ENCODE measurements around the gene IL12A.

IL12A gene

GRCh38 chr3:159991591-159991990 is 3.0 kb downstream of the IL12A start:
- no peak for DNase-seq

GRCh38 chr3:159992589-159992988 is 4.0 kb downstream of the IL12A start:
- DNase-seq: no peak

GRCh38 chr3:159994182-159994581 is 5.5 kb downstream of the IL12A start:
- DNase-seq: no peak

- no peak for DNase-seq
Observed at GRCh38 chr3:159995091-159995490, 6.5 kb downstream of the IL12A start.

- DNase-seq: no peak
Observed at GRCh38 chr3:159996018-159996417, 7.4 kb downstream of the IL12A start.

DNA sequence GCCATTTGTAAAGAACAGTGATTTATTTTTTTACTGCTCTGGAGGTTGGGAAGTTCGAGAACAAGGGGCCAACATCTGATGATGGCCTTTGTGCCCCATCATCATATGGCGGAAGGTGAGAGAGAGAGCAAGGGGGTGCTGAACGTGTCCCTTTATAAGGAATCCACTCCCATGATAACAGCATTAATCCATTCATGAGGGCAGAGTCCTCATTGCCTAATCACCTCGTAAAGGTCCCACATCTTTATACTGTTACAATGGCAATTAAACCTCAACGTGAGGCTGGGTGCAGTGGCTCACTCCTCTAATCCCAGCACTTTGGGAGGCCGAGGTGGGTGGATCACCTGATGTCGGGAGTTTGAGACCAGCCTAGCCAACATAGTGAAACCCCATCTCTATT is 8.3 kb downstream of the IL12A start:
- no peak for DNase-seq

DNA sequence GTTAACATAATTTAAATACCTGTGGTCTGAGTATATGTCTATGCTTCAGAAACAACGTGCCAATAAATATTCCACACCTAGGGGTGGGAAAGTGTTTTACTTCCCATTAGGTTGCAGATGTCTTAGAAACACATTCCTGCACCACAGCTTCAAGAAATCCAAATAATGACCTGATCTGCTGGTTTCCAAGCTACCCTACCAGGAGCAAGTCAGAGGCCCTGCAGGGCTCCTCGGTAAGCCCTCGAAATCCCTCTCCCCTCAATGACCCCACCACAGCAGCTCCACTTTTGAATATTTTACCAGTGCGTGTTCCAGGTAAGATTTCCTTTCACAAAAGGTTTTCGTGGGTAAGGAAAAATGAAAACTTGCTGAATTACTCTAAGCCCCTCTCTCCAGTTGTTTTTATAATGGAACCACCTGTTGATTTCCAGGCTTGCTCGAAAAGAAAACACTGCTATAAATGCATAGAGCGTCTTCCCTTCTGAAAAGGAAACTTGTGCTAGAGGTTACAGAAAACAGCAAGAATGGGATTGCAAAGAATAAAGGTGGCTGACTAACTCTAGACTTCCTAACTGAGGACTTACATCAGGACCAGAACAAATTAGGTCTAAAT is 12.6 kb downstream of the IL12A start:
- DNase-seq: no peak

DNA sequence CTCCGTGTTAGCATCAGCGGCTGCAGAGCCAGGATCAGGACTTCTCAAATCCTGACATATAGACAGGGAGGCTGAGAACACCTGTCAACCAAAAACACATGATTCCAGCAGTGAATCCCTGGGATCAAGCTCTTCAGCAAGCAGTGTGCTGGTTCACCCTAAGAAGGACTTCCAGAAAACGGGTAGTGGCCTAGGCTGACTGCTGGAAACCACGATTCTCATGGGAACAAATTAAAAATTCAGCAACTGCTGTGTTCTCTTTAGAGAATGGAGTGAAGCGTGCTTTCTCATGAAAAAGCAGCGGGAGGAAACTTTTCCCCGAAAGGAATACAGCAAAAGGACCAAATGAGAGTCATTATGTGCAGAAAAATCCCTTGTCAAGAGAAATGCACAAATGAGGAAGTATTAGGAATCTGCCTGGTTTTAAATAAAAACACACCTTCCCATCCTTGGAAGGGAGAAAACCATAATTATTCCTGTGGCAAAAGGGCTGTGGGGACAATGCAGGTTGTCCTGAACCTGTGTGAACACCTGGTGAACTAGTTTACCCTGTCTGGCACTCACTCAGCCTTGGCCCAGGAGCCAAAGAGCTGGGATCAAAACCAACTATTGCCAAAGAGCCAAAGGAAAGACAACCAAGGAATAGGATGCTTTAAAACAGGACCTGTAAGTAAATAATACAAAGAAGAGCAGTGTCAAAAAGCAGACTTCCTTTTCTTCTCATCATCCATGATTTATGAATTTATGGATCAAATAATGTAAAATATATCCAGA is 13.4 kb downstream of the IL12A start:
- DNase-seq: no peak

GRCh38 chr3:160003520-160004128 is 15.0 kb downstream of the IL12A start:
- no peak for DNase-seq

- no peak for DNase-seq
Observed at GRCh38 chr3:160005004-160005403, 16.4 kb downstream of the IL12A start.

- no peak for DNase-seq
Observed at GRCh38 chr3:160006282-160007163, 17.9 kb downstream of the IL12A start.

DNA sequence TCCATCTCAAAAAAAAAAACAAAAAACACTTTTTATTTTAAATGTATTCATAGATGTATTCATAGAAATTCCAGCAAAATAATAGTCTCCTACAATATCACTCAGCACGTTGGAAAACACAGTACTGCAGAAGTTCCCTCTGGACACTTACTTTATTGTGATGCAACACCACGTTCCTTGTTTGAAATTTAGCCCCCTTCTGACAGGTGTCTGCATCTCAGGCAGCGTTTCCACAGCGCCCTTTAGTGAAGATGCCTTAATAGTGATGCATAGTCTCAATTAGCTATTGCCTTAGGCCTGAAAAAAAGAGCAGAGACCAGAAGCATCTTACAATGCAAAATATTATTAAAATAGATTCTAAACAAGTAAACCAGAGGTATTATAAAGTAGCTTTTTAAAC is 20.3 kb downstream of the IL12A start:
- DNase-seq: no peak

DNA sequence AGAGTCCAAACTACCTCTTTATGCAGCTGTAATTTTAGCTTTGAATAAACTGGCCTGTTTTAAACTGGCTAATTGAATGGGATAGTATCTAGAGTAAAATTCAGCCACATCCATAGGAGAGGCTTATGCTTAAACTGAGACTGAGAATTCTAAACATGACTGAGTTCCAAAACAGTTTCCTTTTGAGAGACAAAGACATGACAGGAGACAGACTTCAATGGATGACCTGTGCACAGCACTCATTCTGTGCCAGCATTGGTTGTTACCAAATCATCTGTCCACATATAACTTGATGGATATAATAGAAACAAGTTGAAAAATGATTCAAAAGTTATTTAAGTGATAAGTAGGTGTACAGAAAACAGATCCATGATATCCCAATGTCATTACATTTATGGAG is 20.9 kb downstream of the IL12A start:
- no peak for DNase-seq

GRCh38 chr3:160010578-160010977 is 21.9 kb downstream of the IL12A start:
- no peak for DNase-seq

DNA sequence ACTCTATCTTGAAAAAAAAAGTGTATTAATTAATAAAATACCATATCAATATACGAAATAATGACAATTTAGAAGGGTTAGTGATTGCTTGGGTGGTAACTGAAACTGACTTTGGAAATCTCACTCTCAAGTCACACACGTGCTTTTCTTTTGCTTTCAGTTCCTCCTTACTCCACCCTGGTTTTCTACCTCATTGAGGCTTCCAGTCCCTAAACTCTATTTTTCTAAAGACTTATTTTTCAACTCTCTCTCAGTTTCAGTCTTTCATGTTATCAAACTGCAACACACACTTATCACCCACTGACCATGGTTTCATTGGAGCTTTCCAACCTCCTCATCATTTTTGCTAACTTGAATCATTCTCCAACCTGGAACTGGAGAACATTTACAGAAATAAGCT is 23.5 kb downstream of the IL12A start:
- no peak for DNase-seq

DNA sequence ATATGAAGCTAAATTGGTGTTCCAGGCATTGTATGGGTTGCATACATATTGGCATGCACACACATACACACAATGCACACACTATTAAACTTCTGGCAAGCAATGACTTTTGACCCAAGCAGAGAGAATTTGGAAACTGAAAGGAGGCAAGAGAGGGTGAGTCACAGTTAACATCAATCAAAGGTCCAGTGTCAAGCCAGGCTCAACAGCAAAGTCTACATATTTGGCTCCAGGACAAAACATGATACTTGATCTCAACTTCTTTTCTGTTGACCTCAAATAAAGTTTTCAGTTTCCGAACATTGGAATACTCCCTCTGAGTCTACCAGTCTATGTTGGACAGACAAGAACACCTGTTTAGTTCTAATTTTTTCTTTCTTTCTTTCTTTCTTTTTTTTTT is 28.3 kb downstream of the IL12A start:
- DNase-seq: no peak

DNA sequence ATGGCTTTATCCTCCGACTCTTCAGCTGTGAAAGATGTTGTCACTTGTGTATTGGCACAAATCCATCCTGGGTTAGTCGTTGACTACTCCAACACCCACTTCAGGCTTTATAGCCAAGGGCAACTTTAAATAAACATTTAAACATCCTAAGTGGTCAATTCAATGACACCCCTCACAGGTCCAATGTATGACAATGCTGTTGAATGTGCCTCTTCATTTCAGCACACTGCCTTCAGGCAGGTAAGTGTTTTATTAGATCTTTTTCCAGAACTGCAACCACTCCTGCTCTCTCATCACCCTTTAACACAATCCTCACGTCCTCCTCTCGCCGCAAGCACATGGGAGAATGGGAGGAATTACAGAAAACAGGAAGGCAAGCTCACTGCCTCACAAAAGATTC is 30.3 kb downstream of the IL12A start:
- DNase-seq: no peak

DNA sequence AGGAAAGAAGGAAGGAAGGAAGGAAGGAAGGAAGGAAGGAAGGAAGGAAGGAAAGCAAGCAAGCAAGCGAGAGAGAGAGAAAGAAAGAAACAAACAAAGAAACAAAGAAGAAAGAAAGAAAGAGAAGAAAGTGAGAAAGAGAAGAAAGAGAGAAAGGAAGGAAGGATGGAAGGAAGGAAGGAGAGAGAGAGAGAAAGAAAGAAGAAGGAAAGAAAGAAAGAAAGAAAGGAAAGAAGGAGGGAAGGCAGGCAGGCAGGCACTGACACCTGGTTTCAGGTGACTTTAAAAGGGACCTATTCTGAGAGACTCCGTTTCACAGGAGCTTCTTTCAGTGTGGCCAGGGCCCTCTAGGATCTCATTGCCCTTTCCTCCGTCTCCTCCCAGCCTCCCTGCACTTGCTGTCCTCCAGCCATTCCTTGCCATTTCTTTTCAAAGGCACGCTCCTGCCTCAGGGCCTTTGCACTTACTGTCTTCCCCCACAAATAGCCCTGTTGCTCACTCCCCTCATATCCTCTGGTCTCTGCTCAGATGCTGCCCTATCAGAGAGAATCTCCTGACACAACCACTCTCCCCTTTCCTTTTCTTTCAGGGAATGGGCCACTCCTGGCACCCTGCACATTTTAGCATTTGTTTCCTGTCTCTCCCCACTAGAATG is 31.5 kb downstream of the IL12A start:
- DNase-seq: no peak

- DNase-seq: no peak
Observed at GRCh38 chr3:160022068-160022467, 33.4 kb downstream of the IL12A start.

DNA sequence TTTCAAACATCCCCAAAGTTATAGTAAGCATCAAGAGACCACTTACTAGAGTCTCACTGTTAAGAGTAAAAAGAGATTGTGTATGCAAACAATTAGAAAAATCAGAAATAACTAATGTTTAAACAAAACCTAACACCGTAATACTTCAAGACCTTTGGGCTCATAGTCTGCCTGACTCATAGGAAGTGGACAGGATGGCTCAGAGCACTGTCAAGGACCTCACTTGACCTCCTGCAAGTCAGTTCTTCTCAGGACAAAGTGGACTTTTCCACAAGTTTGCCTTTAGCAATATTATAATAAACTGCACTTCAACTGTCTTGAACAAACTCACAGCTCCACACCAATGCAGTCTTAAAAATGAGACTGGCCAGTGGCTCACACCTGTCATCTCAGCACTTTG is 34.8 kb downstream of the IL12A start:
- no peak for DNase-seq

DNA sequence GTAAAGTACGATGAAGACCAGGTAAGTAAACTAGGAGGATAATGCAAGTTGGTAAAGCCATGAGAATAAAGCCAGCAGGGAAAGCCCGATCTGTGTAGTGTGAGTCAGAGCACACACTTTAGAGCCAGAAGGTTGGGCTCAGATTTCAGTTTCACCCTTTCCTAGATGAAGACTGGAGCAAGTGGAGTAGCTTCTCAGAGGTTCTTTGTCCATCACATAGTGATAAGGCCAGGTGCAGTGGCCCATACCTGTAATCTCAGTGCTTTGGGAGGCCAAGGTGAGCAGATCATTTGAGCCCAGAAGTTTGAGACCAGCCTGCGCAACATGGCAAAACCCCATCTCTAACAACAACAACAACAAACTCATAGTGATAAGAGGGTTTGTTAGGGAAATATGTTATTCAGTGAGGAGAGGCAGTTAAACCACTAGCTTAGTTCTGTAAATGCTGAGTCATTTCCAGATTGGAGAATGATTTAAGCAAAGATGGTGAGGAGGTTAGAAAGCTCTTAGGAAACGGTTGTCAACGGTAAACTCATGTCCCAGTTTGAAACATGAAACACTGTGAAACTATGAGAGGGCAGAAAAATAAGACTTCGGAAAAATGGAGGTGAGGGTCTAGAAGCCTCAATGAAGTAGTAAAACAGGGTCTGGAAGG is 39.0 kb downstream of the IL12A start:
- no peak for DNase-seq

GRCh38 chr3:160035757-160036156 is 47.1 kb downstream of the IL12A start:
- no peak for DNase-seq
